Stimulated activated CD4-positive, alpha-beta T cell treated with anti-CD3 and anti-CD28 coated beads, Interleukin-1b, Interleukin-23, amount 100 ng/mL, for 24 hours (primary cell): ENCODE measurements around the gene OSBPL6.
A peak's percentile ranks its signal among the peaks of the same experiment; 100 is the strongest.
"Not testable (repeated sequence)": the region's sequence is repeated elsewhere in the genome, so short reads cannot be mapped to it uniquely, and the experiment has no call there.

Source experiments
- DNase-seq, 4 experiments: peaks; one replicate each; pipeline ENCODE4 v3.0.0-alpha.2; 2020; ENCODE audit warnings: low read depth in 4 of 4, low spot score in 1 of 4

The OSBPL6 gene

DNA sequence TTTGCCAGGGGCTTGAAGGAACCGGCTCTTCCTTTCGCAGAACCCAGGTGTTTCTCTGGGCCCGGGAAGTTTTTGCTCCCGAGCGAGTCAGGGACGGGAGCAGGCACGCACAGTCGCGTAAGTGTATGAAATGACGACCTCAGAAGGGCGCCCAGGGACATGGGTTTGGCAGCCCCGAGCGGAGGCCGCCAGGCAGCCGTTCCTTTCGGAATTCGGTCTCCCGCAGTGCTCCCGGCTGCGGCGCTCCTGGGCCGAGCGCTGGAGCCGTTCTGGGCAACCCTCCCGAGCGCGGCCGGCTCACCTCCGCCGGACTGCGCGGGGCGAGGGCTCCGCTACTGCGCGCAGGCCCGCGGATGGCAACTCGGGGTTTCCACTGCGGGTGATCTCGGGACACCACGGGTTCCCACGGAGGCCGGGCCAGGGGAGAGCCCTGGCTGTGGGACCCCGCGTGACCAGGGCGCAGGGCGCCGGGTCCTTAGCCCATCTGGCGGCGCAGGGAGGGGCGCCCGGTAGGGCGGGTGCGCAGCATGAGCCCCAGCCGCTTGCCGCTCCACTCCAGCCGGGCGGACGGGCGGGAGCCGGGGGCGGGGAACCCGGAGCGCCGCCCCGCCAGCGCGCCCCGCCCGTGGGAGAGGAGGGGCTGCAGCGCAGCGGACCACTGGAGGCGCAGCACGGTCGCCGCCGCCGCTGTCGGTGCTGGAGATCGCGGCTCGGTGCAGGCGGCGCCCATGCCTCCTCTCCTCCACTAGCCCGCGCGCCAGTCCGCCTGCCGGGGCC, at the start of gene OSBPL6:
Gene OSBPL6 (plus strand): TSS at position 690 of the 777 bp plus-strand sequence. CDS start 111,673 bp downstream, outside the sequence.
- peak; percentile 28 to 64 (median 34) for DNase-seq

- DNase-seq = no peak
These were observed 42.3 kb upstream of the OSBPL6 start for GRCh38 chr2:178152033-178152432.

- DNase-seq = no peak
These were observed 41.8 kb upstream of the OSBPL6 start for GRCh38 chr2:178152542-178152941.

DNA sequence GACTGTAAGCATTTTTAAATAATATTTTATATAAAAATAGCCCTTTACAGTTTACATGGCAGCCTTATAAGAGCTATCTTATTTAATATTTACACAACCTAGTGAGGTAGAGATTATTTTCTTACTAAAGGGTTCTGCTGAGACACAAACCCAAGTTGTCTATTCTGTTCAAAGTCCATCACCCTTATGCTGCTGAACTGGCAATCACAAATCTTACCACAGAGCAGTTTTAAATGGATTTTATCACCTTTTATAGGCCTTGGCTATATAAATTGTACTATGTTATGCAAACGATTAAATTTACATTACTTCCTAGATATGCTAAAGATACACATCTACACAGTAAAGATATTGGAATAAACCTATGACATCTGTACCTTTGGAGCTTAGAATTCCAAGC, 41.3 kb upstream of the OSBPL6 start:
- no peak for DNase-seq

DNA sequence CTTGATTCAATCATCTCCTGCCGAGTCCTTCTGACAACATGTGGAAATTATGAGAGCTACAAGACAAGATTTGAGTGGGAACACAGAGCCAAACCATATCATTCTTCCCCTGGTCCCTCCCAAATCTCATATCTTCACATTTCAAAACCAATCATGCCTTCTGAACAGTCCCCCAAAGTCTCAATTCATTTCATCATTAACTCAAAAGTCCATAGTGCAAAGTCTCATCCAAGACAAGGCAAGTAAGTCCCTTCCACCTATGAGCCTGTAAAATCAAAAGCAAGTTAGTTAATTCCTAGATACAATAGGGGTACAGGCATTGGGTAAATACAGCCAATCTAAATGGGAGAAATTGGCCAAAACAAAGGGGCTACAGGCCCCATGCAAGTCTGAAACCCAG, 40.4 kb upstream of the OSBPL6 start:
- DNase-seq = not testable (repeated sequence)

- no peak for DNase-seq
These were observed 38.8 kb upstream of the OSBPL6 start for GRCh38 chr2:178155524-178155923.

GRCh38 chr2:178157574-178157973, 36.7 kb upstream of the OSBPL6 start:
- DNase-seq = no peak

GRCh38 chr2:178159966-178160365, 34.3 kb upstream of the OSBPL6 start:
- DNase-seq = no peak

DNA sequence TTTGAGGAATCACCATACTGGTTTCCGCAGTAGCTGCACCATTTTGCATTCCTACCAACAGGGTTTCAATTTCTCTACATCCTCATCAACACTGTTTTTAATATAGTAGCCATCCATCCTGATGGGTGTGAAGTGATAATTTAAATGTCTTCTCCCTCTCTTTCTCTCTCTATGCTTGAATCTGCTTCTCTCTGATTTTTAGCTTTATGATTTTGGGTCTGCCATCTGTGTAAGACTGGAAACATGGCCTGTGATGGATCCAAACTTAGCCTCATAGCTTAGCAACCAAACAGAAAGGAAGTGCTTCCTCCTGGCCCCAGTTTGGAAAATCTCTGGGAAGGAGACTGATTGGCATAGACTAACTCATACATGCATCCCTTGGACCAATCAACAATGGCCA, 33.7 kb upstream of the OSBPL6 start:
- DNase-seq = no peak

DNA sequence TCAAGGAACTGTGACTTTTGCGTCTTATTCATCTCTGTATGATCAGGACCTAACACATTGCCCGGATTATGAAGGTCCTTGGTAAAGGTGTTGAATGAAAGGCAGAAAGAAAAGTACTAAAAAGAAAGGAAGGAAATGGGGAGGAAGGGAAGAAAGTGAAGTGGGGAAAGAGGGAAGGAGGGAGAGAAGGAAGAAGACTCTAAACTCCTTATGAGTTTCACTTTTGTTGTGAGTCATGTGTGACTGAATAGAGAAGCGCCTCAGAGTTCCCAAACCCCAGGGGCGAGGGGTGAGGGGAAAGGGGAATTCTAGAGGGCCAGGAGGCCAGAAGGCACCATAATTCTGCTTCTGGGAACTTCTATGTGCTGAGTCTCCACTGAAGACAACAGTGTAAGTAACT, 30.9 kb upstream of the OSBPL6 start:
- DNase-seq = no peak

- DNase-seq = no peak
These were observed 30.4 kb upstream of the OSBPL6 start for GRCh38 chr2:178163911-178164310.

DNA sequence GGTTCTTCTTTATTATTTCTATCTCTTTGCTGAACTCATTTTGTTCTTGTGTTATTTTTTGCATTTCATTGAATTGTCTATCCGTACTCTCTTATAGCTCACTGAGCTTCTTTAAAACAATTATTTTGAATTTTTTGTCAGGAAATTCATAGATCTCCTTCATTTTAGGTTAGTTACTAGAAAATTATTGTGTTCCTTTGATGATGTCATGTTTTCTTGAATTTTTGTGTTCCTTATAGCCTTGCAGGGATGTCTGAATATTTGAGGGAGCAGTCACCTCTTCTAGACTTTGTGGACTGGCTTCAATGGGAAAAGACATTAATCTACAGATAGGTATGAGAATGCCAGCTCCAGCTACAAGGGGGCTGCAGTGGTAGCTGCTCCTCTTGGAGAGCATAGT, 20.7 kb upstream of the OSBPL6 start:
- DNase-seq = no peak

- no peak for DNase-seq
These were observed 17.1 kb upstream of the OSBPL6 start for GRCh38 chr2:178177066-178177679.

GRCh38 chr2:178180648-178181047, 13.7 kb upstream of the OSBPL6 start:
- DNase-seq = not testable (repeated sequence)

- DNase-seq = no peak
These were observed 6.5 kb upstream of the OSBPL6 start for GRCh38 chr2:178187861-178188260.

GRCh38 chr2:178188466-178188865, 5.8 kb upstream of the OSBPL6 start:
- no peak for DNase-seq

DNA sequence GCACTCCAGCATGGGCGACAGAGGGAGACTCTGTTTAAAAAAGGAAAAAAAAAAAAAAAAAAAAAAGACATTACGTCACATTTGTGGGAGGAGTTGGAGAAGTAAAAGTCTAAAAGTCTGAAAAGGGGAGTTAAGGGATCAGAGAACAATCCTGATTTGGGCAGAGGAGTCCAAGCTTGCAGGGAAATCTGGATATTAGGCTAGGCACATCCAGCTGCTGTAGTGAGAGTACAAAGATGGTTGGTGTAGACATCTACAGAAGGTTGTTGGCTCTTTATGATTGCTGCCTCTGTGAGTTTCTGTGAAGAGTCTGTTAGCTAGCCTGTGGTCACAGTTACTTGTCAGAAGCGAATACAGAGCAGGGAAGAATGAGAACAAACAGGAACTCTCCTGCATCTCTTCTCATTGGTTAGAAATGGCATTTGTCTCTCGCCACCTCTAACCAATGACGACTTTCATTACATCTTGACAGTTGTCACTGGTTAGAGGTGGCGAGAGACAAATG, 3.3 kb upstream of the OSBPL6 start:
- no peak for DNase-seq

GRCh38 chr2:178191511-178191910, 2.8 kb upstream of the OSBPL6 start:
- DNase-seq = no peak

DNA sequence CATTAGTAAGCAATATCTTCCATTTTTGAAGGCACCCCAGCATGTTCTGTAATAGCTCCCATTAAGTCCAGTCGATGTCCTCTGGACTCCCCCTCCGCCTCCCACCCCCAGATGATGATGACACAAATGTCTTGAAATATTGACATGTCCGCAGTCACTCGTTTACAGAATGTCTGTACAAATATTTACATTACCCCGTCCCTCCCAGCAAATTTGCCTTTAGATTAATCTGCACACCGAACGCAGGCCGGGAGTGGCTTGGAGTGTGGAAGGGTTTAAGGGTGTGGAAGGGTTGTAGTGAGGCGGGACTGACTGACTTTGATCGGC, 853 bp upstream of the OSBPL6 start:
- DNase-seq = no peak

DNA sequence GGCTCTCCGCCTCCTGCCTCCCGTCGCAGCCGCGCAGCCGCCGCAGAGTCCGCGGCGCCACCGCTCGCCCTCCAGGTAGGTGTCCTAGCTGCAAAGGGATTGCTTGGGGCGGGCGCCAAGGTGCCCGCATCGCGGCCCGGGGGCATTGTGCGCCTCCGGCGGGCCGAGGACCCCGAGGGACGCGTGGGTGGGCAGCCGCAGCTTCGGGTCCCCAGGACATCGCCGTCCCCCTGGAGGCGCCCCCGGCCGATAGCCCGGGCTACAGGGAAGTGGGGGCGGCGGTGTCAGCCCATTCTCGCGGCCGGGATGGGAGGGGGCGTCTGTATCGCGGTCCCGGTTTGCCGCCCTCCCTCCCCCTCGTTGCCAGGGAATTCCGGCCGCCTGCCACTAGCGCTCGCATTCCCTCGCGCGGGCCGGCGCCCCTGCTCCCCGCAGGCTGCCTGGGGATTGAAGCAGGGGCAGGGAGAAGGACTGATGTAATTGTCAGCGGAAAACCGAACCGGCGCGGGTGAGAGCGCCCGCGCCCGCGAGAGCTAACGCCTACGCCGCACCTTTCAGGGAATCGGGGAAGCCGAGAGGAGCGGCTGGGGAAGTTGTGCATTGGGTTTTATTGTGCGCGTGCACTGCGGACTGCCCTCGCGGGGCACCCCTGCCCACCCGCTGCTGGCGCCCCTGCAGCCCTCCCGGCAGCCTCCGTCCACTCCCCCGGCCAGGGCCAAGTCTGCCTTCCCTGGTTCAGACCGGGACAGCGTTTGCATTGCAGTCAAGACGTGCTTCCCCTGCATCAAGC, 483 bp downstream of the OSBPL6 start:
- peak in 1 of 4 experiments; percentile 9 for DNase-seq

GRCh38 chr2:178195390-178196166, 1.3 kb downstream of the OSBPL6 start:
- DNase-seq = no peak
